NCI-H345 (cell line): ENCODE results near the gene MAIP1.

ENCODE experiments used
- DNase-seq: peaks from one replicate; lab custom pipeline; 2025; lab: John Stamatoyannopoulos, UW

The MAIP1 gene

DNA sequence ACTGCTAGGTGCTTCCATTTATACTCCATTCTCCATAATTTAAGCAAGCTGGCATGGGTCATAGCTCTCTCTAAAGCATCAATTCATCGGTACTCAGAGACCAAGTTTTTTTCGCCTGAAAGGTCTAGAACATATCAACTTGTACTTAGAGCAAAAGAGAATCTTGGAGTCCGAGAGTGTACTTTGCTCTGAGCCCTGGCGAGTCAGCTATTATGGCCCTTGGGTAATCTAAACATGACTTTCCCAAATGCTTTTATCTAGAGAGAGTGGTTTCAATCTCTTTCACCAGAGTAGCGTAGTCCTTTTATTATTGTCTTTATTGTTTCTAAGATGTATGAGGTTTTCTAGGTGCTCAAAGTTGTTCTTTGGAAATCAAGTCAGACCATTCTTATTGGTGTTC is 34.4 kb downstream of the MAIP1 start:
- DNase-seq, result no peak

DNA sequence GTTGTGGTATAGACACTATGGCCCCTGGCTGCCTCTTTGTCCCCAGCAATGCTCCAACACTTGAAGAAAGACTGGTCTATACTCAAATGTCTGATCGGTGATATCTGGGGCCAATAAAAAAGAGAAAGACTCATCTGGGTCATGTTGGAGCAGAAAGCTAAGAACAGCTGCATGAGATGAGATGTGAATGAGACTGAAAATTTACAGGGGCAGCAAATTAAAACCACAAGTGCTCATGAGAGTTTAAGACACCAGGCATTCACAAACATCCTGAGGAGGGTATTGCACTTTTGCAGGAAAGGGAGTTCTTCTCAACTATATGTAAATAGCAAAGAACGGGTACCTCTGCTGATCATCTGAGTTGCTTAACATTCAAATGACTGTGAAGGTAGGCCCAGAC is 36.3 kb downstream of the MAIP1 start:
- DNase-seq, result no peak

DNA sequence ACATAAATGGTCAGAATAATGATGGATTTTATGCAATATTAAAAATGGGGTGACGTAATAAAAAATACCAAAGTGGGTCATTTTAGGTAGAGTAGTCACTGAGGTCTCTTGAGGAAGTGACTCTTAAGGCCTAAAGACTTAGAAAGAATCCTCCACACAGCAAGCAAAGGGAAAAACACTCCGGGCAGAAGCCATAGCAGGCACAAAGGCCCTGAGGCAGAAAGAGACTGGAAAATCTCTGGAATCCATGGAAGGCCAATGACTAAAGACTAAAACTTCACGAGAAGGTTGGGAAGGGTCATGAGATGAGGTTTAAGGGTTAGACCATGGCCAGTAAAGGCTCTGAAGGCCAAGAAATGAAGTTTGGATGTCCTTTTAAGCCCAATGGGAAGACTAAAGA is 36.9 kb downstream of the MAIP1 start:
- no peak for DNase-seq

DNA sequence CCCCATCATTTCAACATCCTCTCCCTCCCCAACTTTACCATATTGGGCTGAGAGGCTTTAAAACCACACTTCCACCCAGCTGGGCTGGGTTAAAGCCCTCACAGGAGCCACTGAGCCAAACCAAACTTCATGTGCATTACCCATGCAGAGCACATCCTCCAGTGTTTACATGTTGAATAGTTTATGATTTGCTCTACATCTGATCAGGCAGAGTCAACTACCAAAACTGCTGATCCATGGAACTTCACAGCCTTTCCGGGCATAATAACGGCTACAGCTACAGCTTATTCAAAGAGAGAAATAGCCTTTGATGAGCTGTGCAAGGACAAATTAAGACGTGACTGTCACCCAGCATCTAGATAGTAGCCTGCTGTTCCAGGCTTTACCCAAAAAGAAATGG is 39.0 kb downstream of the MAIP1 start:
- DNase-seq, result no peak

DNA sequence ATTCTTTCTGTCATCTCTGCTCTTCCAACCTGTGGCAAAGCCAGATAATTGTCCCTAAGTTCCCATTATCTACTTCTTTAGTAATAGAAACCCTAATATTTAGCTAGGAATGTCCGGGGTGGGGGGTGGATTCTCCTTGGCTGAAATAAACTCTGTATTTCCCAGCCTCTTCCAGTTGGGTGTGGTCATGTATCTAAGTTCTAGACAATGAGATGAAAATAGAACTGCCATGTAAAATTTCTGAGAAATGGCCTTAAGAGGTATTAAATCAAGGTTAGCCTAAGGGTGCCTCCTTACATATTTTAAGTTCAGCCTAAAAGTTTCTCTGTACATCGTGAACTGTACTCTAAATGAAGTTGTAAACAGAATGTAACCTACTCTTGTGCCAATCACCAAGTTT is 39.5 kb downstream of the MAIP1 start:
- DNase-seq, result no peak

DNA sequence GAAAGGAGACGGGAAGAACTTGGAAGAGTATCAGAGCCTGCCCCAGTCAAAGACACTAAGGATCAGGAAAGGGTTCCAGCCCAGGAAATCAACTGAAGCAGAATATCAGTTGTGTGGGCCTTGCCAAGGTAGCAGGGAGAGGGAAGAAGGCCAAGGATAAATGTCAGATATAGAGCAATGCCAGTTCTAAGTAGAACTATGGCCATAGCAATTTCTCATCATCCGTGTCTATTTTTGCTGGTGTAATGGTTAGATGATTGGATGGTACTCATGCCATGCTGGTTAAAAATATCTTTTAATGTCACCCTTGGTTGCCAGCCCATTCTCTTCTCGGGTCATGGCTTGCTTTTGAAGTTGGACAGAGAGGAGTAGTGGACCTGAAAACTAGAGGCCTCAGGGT is 41.9 kb downstream of the MAIP1 start:
- DNase-seq, result no peak

DNA sequence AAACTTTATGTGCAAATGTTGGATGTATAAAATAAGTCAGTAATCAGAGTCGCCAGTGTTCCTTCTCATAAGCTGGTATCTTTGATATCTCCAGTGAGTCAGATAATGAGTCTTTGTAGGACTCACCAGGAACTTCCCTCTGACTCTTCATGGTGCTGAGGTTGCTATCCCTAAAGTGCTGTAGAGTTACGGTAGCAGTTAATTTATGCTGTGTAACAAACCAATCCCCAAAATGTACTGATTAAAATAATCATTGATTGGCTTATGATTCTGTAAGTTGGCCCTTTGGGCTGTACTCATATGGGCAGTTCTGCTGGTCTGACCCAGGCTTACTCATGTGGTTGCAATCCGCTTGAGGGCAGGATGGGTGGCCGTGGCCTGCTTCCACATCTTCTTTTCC is 43.8 kb downstream of the MAIP1 start:
- DNase-seq, result no peak

DNA sequence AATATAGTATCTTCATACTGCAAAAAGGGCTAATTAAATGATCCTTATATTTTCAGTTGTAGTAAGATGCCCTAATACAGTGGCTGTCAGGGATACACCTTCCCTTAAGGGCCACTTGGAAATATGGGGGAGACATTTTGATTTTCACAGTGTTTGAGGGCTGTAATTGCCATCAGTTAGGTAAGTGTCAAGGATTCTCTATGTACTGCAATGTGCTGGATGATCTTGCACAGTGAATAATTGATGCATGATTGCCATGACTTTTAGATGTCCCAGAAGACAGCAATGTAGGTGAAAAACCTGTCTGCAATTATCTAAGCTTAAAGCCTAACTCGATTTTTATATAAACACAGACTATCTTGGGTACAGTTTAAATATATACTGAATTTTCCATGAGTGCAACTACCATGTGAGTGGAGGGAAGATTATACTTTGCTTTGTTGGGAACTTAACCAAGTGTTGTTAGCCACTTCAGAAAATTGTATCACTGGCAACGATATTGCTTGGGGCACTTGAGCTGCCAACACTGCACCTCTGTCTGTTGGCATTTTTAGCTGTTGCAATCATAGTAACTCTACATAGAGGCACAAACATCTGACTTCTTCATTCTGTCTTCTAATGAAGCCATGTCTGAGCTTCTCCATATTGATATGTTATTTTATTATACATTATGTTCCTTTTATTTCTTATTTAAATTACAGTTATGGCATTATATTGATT is 45.2 kb downstream of the MAIP1 start:
- DNase-seq, result no peak

DNA sequence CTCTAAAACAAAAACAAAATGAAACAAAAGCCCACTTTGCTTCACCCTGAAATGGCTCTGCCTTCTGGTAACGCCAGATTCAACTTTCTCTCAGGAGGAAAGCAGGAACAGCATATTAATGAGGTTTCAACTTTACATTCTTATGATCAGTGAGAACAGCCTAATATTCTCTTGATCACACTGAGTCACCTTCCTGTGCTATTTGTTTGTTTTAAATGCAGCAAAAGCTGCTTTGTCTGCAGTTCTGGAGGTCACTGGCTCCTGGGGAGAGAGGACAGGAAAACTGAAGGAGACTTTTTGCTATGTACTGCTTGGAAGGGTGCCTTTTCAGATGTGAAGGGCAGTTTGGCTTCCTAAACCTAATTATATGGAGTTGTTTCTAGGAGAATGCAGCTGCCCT is 48.1 kb downstream of the MAIP1 start:
- no peak for DNase-seq

DNA sequence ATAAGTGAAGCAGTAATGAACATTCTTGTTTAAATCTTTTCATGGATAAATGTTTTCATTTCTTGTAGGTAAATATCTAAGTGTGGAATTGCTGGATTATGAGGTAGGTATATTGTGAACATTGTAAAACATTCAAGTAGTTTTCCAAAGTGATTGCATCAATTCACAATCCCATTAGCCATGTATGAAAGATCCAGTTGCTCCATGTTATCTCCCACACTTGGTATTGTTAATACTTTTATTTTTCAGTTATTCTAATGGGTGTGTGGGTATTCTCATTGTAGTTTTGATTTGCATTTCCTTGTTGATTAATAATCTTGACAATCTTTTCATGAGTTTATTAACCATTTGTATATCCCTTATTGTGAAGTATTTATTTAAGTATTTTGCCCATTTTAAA is 50.3 kb downstream of the MAIP1 start:
- DNase-seq, result no peak

DNA sequence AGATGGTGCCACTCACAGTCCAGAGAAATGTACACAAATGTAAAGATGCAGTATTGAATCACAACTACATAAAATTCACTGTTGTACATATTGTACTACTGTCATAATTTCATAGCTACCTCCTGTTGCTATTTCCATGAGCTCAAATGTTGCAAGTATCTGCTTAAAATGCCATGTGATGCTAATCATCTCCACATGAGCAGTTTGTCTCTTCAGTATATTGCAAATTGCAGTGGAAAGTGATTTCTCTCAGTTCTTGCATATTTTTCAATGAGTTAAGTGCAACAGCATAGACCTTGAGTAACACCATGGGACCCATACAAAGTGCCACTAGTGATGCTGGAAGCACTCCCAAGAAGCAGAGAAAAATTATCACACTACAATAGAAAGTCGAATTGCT is 51.9 kb downstream of the MAIP1 start:
- no peak for DNase-seq

DNA sequence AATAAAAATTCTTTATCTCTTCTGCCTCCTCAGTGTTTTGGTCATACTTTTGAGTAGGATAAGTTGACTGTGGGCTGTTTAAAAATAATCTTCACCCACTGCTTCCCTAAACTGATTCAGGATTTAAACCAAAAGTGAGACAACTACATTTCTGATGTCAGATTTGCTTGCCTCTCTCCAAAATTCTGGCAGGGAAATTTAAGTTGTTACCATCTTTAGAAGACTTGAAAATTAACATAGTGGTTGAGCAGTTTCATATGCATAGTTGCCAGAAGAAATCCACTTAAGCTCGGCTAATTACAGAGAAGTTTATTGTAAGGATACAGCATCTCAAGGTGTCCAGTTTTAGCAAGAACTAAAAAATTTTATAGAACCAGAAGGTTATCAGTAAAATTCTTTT is 57.0 kb downstream of the MAIP1 start:
- DNase-seq, result no peak
